Breast epithelium (tissue), 3 donors: Measurements from ENCODE around the gene NRCAM.

ENCODE experiments used
- POLR2A ChIP-seq: fragments of 450-650 bp; IDR thresholded peaks from one replicate; pipeline ENCODE4 v1.6.1; 2016; ENCODE audit warnings: antibody characterized with exemption, mild to moderate bottlenecking, moderate library complexity
- TF ChIP-seq, protein P1 (sequence below), 3 donors: fragments of 450-650 bp; IDR thresholded peaks; one replicate each; pipeline ENCODE4 v1.5.1; 2016 to 2017; ENCODE audit warnings: antibody characterized with exemption in 3 of 3, mild to moderate bottlenecking in 3 of 3, moderate library complexity in 3 of 3

DNA sequence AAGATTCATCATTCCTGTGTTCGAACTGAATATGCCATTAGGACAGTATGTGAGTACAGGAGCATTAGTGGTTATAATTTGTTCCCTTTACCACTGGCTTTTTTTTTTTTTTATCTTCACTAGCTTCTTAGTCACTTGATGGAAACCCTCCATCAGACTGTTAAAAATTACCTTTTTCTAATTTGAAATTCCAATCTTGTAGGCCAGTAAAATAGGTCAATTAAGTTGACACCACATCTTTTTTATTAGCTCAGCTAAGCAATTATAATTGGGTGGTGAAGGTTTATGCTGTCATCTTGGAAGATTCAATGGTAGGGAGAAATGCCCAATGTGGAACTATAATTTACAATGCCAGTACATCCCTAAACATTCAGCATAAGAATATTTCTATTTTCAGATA, 6.1 kb downstream of the NRCAM start:
- TF ChIP-seq, protein P1, sequence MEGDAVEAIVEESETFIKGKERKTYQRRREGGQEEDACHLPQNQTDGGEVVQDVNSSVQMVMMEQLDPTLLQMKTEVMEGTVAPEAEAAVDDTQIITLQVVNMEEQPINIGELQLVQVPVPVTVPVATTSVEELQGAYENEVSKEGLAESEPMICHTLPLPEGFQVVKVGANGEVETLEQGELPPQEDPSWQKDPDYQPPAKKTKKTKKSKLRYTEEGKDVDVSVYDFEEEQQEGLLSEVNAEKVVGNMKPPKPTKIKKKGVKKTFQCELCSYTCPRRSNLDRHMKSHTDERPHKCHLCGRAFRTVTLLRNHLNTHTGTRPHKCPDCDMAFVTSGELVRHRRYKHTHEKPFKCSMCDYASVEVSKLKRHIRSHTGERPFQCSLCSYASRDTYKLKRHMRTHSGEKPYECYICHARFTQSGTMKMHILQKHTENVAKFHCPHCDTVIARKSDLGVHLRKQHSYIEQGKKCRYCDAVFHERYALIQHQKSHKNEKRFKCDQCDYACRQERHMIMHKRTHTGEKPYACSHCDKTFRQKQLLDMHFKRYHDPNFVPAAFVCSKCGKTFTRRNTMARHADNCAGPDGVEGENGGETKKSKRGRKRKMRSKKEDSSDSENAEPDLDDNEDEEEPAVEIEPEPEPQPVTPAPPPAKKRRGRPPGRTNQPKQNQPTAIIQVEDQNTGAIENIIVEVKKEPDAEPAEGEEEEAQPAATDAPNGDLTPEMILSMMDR (IDR thresholded peaks at IDR 0.05), result no peak
- no peak for TF ChIP-seq POLR2A
